ENCODE measurements around the gene PIR. TPM values are rescaled to one million over a fixed set of nuclear protein-coding genes. Genes with fewer than 3 reads are reported as not detected.

PIR gene
- total and polyA plus RNA-seq, 7 donors: 4.5 to 22.1 (median 11.6) TPM

GRCh38 chrX:15496824-15497223 is 3.7 kb upstream of the PIR start:
- no peak overlapping the region for H3K4me3 ChIP-seq
- WGBS, 2 donors: 37 to 62% methylated on average over 4 of the region's 4 CpGs
- TF ChIP-seq POLR2AphosphoS5 (IDR thresholded peaks at IDR 0.05) (no peak), CTCF (IDR thresholded peaks at IDR 0.05) (no peak), POLR2A (IDR thresholded peaks at IDR 0.05) (no peak), EP300 (IDR thresholded peaks at IDR 0.05) (no peak)
- H3K4me1 ChIP-seq: peaks cover 0 to 10% (median 3%) of the 10 kb centered on the region in 4 donors
- H3K27ac ChIP-seq: no peak overlapping the region
- no peak for DNase-seq
- no peaks in the 10 kb centered on the region for H3K9me3 ChIP-seq
- no peaks in the 10 kb centered on the region for H3K27me3 ChIP-seq
- no peaks in the 10 kb centered on the region for H3K36me3 ChIP-seq
- intact Hi-C loops (cut with DNase I): loop anchor here (10.0 kb wide), 1 partner anchor 162 kb away; the partner anchor contains the start of gene PIGA

- TF ChIP-seq POLR2AphosphoS5 (IDR thresholded peaks at IDR 0.05): no peak
- TF ChIP-seq CTCF (IDR thresholded peaks at IDR 0.05): no peak
- 80 to 87% methylated on average over 4 of the region's 4 CpGs for whole genome bisulfite sequencing, 2 donors
- no peak overlapping the region for H3K27ac ChIP-seq
- no peak for DNase-seq
- no peaks in the 10 kb centered on the region for H3K27me3 ChIP-seq
- no peaks in the 10 kb centered on the region for H3K36me3 ChIP-seq
- no peaks in the 10 kb centered on the region for H3K9me3 ChIP-seq
- peaks cover 0 to 11% (median 3%) of the 10 kb centered on the region in 4 donors for H3K4me1 ChIP-seq
- intact Hi-C loops (cut with DNase I): loop anchor here (10.0 kb wide), 1 partner anchor 161 kb away; the partner anchor contains the start of gene PIGA
- H3K4me3 ChIP-seq: no peak overlapping the region
Measured at GRCh38 chrX:15495801-15496200, 2.7 kb upstream of the PIR start.

- peak overlapping the region in 3 of 4 donors; percentile 62 to 71 (median 69) for H3K27ac ChIP-seq
- peak overlapping the region; percentile 34 to 57 (median 54) for H3K4me3 ChIP-seq
- H3K27me3 ChIP-seq: no peaks in the 10 kb centered on the region
- DNase-seq: no peak
- no peaks in the 10 kb centered on the region for H3K36me3 ChIP-seq
- 50 to 90% methylated on average over 5 of the region's 5 CpGs for WGBS, 2 donors
- TF ChIP-seq POLR2AphosphoS5 (IDR thresholded peaks at IDR 0.05): no peak
- no peak for TF ChIP-seq POLR2A (IDR thresholded peaks at IDR 0.05)
- no peak for TF ChIP-seq EP300 (IDR thresholded peaks at IDR 0.05)
- TF ChIP-seq CTCF (IDR thresholded peaks at IDR 0.05): no peak
- intact Hi-C loops (cut with DNase I): loop anchor here (2.0 to 10.0 kb wide), 2 partner anchors 158 to 182 kb away; partner anchors contain the start of gene PIGA
- H3K4me1 ChIP-seq: peaks cover 0 to 11% (median 3%) of the 10 kb centered on the region in 4 donors
- no peaks in the 10 kb centered on the region for H3K9me3 ChIP-seq
Measured at GRCh38 chrX:15492469-15492868, 664 bp downstream of the PIR start.

GRCh38 chrX:15483891-15484290 is 9.2 kb downstream of the PIR start:
- Histone ChIP-seq H3K4me3 (no peak overlapping the region), H3K27me3 (no peaks in the 10 kb centered on the region), H3K9me3 (no peaks in the 10 kb centered on the region), H3K36me3 (no peaks in the 10 kb centered on the region), H3K27ac (no peak overlapping the region), H3K4me1 (no peaks in the 10 kb centered on the region)
- no peak for TF ChIP-seq EP300 (IDR thresholded peaks at IDR 0.05)
- no peak for TF ChIP-seq CTCF (IDR thresholded peaks at IDR 0.05)
- no peak for TF ChIP-seq POLR2A (IDR thresholded peaks at IDR 0.05)
- no peak for TF ChIP-seq POLR2AphosphoS5 (IDR thresholded peaks at IDR 0.05)
- WGBS, 2 donors: 92 to 93% methylated on average over 2 of the region's 2 CpGs
- DNase-seq: no peak
- intact Hi-C loops (cut with DNase I): no loop called here

- no peak for DNase-seq
- WGBS, 2 donors: 88% methylated on average over 4 of the region's 4 CpGs
- H3K4me1 ChIP-seq: no peaks in the 10 kb centered on the region
- intact Hi-C loops (cut with DNase I): no loop called here
- no peak overlapping the region for H3K27ac ChIP-seq
- no peak overlapping the region for H3K4me3 ChIP-seq
- TF ChIP-seq POLR2A (IDR thresholded peaks at IDR 0.05): no peak
- TF ChIP-seq POLR2AphosphoS5 (IDR thresholded peaks at IDR 0.05): no peak
- no peak for TF ChIP-seq CTCF (IDR thresholded peaks at IDR 0.05)
- TF ChIP-seq EP300 (IDR thresholded peaks at IDR 0.05): no peak
- H3K36me3 ChIP-seq: peaks cover 0 to 6% (median 0%) of the 10 kb centered on the region in 4 donors
- H3K27me3 ChIP-seq: no peaks in the 10 kb centered on the region
- H3K9me3 ChIP-seq: no peaks in the 10 kb centered on the region
Measured at GRCh38 chrX:15475486-15475885, 17.6 kb downstream of the PIR start.
